ENCODE data around the gene SYNC. TPM values are rescaled to one million over a fixed set of nuclear protein-coding genes. Genes with fewer than 3 reads are reported as not detected.

SYNC gene
- 13.9 and 18.1 TPM in 2 replicates for total RNA-seq

DNA sequence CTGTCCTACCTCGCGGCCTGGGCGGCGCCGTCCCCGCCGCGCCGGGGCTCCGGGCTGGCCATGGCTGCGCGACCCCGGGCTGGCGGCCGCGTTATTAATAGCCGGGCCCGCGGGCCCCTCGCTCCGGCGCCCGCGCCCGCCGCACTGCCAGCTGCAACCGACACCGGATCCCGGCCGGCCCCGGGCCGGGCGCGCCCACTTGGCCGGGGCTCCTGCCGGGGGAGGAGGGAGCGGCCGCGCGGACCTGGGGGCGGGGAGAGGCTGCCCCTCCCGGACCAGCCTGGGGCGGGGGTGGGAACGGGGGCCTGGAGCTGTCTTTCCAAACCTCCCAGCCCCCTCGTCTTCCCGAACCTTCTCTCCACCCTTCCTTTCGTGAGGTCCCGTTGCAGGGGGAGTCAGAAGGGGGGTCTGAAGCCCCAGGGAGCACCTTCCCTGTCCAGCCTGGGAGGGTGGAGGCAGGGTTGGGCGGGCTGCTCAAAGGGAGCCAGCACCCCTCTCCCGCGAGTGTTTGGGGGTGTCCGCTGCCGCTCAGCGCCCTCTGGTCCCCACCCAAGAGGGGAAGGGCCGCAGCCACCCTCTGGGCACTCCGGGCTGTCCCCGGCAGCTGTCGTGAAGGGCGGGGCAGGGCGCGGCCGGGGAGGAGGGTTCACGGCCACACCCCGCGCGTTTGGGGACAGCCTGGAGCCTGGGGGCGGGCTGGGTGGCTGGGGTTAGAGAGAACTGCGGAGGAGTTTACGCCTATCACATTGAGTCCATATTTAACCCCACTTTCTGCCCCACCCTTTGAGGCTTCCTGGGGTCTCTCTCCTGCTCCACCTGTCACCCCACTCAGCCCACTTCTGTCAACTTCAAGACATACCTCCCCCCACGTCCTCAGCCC, at the start of gene SYNC:
Gene SYNC (minus strand): TSS at position 172 of the 880 bp plus-strand sequence. CDS start 110 bp downstream, at position 62.

GRCh38 chr1:32650752-32651460, 51.7 kb downstream of the SYNC start, which contains the start of gene RBBP4:
RBBP4 (plus strand) TSS chr1:32651208; CDS start chr1:32651307, 99 bp downstream.

GRCh38 chr1:32650248-32650751, 52.3 kb downstream of the SYNC start, which contains the start of gene ZBTB8OS:
ZBTB8OS (minus strand) TSS chr1:32650550; CDS start chr1:32650529, 21 bp downstream.

Other genes starting within 250 kb of the SYNC start
- under 0.01 TPM in 2 replicates for gene ZBTB8B, start 237.7 kb downstream of the SYNC start, total RNA-seq
- gene ZBTB8A, start 163.3 kb downstream of the SYNC start, total RNA-seq: 9.0 and 11.5 TPM in 2 replicates
- gene ZBTB8OS, start 52.2 kb downstream of the SYNC start, total RNA-seq: 31.7 and 34.5 TPM in 2 replicates
- 180 and 207 TPM in 2 replicates for gene RBBP4, start 51.6 kb downstream of the SYNC start, total RNA-seq
- gene YARS1, start 114.6 kb upstream of the SYNC start, total RNA-seq: 53.0 and 55.7 TPM in 2 replicates
- 15.6 and 18.3 TPM in 2 replicates for gene S100PBP, start 114.9 kb upstream of the SYNC start, total RNA-seq
- gene FNDC5, start 168.1 kb upstream of the SYNC start, total RNA-seq: under 0.01 and 0.17 TPM in 2 replicates
- gene HPCA, start 183.7 kb upstream of the SYNC start, total RNA-seq: not detected in 2 replicates
- 9.1 and 10.2 TPM in 2 replicates for gene TMEM54, start 198.6 kb upstream of the SYNC start, total RNA-seq